Tibial nerve (tissue), 4 donors: ENCODE data around the gene OPALIN. TPM values are rescaled to one million over a fixed set of nuclear protein-coding genes. Genes with fewer than 3 reads are reported as not detected.

ENCODE experiments used
- DNase-seq, 2 donors: peaks; one replicate each; pipeline ENCODE4 v3.0.0-alpha.2; 2019; ENCODE audit warnings: low spot score in 2 of 2
- H3K27ac ChIP-seq, 4 donors: fragments of 200-600 bp; sonication (generic) in 3 of 4; one replicate each; pipeline ENCODE4 v1.5.1; 2017 to 2019; ENCODE audit warnings: mild to moderate bottlenecking in 1 of 4
- H3K27me3 ChIP-seq, 2 donors: fragments of 200-600 bp; sonication (generic) in 1 of 2; one replicate each; pipeline versions ENCODE4 v1.5.1 to v1.6.0; 2017 to 2019
- H3K36me3 ChIP-seq, 3 donors: fragments of 200-600 bp; sonication (generic); one replicate each; pipeline ENCODE4 v1.5.1; 2018 to 2019
- H3K4me1 ChIP-seq, 4 donors: fragments of 200-600 bp; sonication (generic) in 3 of 4; one replicate each; pipeline ENCODE4 v1.5.1; 2017 to 2019
- H3K4me3 ChIP-seq, 4 donors: fragments of 200-600 bp; sonication (generic) in 3 of 4; one replicate each; pipeline ENCODE4 v1.5.1; 2017 to 2019; ENCODE audit warnings: mild to moderate bottlenecking in 1 of 4, moderate library complexity in 1 of 4
- H3K9me3 ChIP-seq, 4 donors: fragments of 200-600 bp; sonication (generic) in 3 of 4; one replicate each; pipeline ENCODE4 v1.5.1; 2017 to 2019
- CTCF ChIP-seq, 5 experiments: fragments of 200-600 bp in 3 of 5; fragments of 450-650 bp in 2 of 5; sonication (generic) in 3 of 5; IDR thresholded peaks; one replicate each; pipeline ENCODE4 v1.5.1; 2016 to 2019; ENCODE audit warnings: antibody characterized with exemption in 5 of 5, mild to moderate bottlenecking in 3 of 5, moderate library complexity in 2 of 5
- EP300 ChIP-seq, 2 donors: sonication (generic); formaldehyde crosslinking; IDR thresholded peaks; one replicate each; pipeline ENCODE4 v1.6.1; 2017; ENCODE audit warnings: antibody characterized with exemption in 2 of 2, mild to moderate bottlenecking in 1 of 2
- POLR2A ChIP-seq, 2 donors: fragments of 450-650 bp; IDR thresholded peaks; one replicate each; pipeline ENCODE4 v1.6.1; 2017; ENCODE audit warnings: antibody characterized with exemption in 2 of 2, mild to moderate bottlenecking in 2 of 2, moderate library complexity in 2 of 2
- WGBS, 2 donors: methylation state at CpG; one replicate each; pipeline ENCODE4 v1.1.5; 2018; 5-methylcytosine and 5-hydroxymethylcytosine counted together
- total RNA-seq, 4 donors: library from RNA; depleted of rRNA; stranded (reverse); fragments of >200 nt; gene quantifications; one replicate each; pipeline ENCODE4 v1.1.0, GENCODE V29; 2016

OPALIN gene
- total RNA-seq, 4 donors from 2014 or later = not detected

GRCh38 chr10:96369890-96370583, 11.2 kb upstream of the OPALIN start:
- TF ChIP-seq CTCF (IDR thresholded peaks at IDR 0.05) (no peak), POLR2A (IDR thresholded peaks at IDR 0.05) (no peak), EP300 (IDR thresholded peaks at IDR 0.05) (no peak)
- no peak overlapping the region for H3K4me3 ChIP-seq
- 87 to 88% methylated on average over 38 of the region's 38 CpGs for WGBS, 2 donors
- H3K4me1 ChIP-seq = peaks cover 0 to 7% (median 0%) of the 10 kb centered on the region in 4 donors
- H3K27me3 ChIP-seq = no peaks in the 10 kb centered on the region
- no peak overlapping the region for H3K27ac ChIP-seq
- no peaks in the 10 kb centered on the region for H3K9me3 ChIP-seq
- H3K36me3 ChIP-seq = no peaks in the 10 kb centered on the region
- no peak for DNase-seq

DNA sequence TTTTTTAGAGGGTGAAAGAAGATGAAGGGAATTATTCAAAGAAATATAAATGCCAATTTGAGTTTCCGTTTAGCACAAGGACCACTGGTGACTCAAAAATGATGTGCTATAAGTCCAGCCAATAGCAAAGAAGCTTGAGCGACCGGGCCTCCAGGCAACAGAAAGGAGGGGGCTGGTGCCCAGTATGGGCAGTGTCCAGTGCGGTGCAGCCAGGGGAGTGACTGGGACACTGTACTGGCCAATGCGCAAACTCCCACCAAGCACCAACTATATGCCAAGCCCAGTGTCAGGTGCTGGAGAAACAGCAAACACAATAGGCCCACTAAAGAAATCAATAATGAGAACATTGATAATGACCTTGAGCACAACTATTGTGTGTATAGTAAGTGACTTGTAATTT, 10.2 kb upstream of the OPALIN start:
- Histone ChIP-seq H3K27ac (no peak overlapping the region), H3K27me3 (no peaks in the 10 kb centered on the region), H3K36me3 (no peaks in the 10 kb centered on the region), H3K4me3 (no peak overlapping the region), H3K9me3 (no peaks in the 10 kb centered on the region), H3K4me1 (no peaks in the 10 kb centered on the region)
- TF ChIP-seq CTCF (IDR thresholded peaks at IDR 0.05) = no peak
- TF ChIP-seq EP300 (IDR thresholded peaks at IDR 0.05) = no peak
- no peak for TF ChIP-seq POLR2A (IDR thresholded peaks at IDR 0.05)
- 74 to 76% methylated on average over 5 of the region's 5 CpGs for WGBS, 2 donors
- no peak for DNase-seq

DNA sequence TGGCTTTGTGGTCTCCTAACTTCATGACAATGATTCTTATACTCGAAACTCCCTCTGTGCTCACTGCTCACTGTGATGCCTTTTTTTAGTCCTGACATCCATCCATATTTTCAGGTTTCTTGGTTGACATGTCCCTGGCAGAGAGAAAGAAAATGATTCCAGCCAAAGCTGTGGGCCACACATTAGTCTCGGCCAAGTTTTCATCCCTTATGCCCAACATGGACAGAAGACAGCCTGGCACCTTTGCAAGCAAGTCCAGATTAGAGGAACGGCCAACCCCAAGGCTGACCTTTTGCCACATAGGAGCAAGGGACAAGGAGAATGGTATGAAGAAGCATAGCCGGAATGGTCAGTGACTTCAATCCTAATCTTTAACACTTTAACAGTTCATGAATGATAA, 8.7 kb upstream of the OPALIN start:
- no peaks in the 10 kb centered on the region for H3K4me1 ChIP-seq

DNA sequence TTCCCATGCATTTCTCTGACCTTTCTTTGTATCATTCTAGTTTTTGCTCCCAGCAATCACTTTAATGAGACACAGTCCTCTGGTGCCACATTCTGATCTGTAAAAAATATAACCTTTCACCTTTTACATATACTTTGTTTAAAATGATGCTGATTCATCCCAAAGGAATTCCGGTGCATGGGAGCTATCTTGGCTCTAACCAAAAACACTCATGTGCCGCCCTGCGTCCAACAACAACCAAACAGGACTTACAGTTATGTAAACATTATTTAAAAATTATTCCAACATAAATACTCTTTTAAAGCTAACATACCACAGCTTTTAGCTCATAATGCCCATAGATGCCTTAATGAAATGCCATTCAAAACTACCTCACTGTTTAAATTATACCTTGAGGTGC, 7.7 kb upstream of the OPALIN start:
- TF ChIP-seq EP300 (IDR thresholded peaks at IDR 0.05) (no peak), CTCF (IDR thresholded peaks at IDR 0.05) (no peak), POLR2A (IDR thresholded peaks at IDR 0.05) (no peak)
- 54 to 57% methylated on average over 3 of the region's 3 CpGs for WGBS, 2 donors
- no peaks in the 10 kb centered on the region for H3K27me3 ChIP-seq
- no peak overlapping the region for H3K4me3 ChIP-seq
- H3K9me3 ChIP-seq = no peaks in the 10 kb centered on the region
- H3K4me1 ChIP-seq = no peaks in the 10 kb centered on the region
- no peaks in the 10 kb centered on the region for H3K36me3 ChIP-seq
- DNase-seq = no peak
- no peak overlapping the region for H3K27ac ChIP-seq

More for the DNA sequence above, 8.7 kb upstream of the OPALIN start:
- Histone ChIP-seq H3K9me3 (no peaks in the 10 kb centered on the region), H3K4me3 (no peak overlapping the region), H3K27me3 (no peaks in the 10 kb centered on the region), H3K27ac (no peak overlapping the region), H3K36me3 (no peaks in the 10 kb centered on the region)
- WGBS, 2 donors = 83 to 87% methylated on average over 4 of the region's 4 CpGs
- TF ChIP-seq CTCF (IDR thresholded peaks at IDR 0.05) = no peak
- DNase-seq = no peak

- Histone ChIP-seq H3K36me3 (no peaks in the 10 kb centered on the region), H3K4me3 (no peak overlapping the region), H3K4me1 (no peaks in the 10 kb centered on the region), H3K9me3 (no peaks in the 10 kb centered on the region), H3K27ac (no peak overlapping the region), H3K27me3 (no peaks in the 10 kb centered on the region)
- WGBS, 2 donors = 57 to 58% methylated on average over 3 of the region's 3 CpGs
- DNase-seq = no peak
- TF ChIP-seq EP300 (IDR thresholded peaks at IDR 0.05) = no peak
Measured at GRCh38 chr10:96365571-96365970, 6.8 kb upstream of the OPALIN start.

GRCh38 chr10:96360766-96361165, 2.0 kb upstream of the OPALIN start:
- Histone ChIP-seq H3K27me3 (no peaks in the 10 kb centered on the region), H3K4me1 (no peaks in the 10 kb centered on the region), H3K4me3 (no peak overlapping the region), H3K9me3 (no peaks in the 10 kb centered on the region), H3K27ac (no peak overlapping the region), H3K36me3 (no peaks in the 10 kb centered on the region)
- TF ChIP-seq EP300 (IDR thresholded peaks at IDR 0.05) (no peak), CTCF (IDR thresholded peaks at IDR 0.05) (no peak), POLR2A (IDR thresholded peaks at IDR 0.05) (no peak)
- no peak for DNase-seq
- WGBS, 2 donors = 70 to 90% methylated on average over 3 of the region's 3 CpGs
